DOHH2 (cell line): ENCODE measurements around the gene CARMIL1.

Experiments
- H3F3A ChIP-seq: fragments of 200-600 bp; sonication (generic), shearing (Covaris generic); 2 replicates; pipeline ENCODE4 v1.6.0; 2016; ENCODE audit warnings: antibody characterized with exemption, mild to moderate bottlenecking; ENCODE audit not compliant: control insufficient read depth, insufficient read depth
- H3K27ac ChIP-seq: fragments of 200-600 bp; sonication (generic); 2 replicates; pipeline ENCODE4 v1.5.1; 2014; ENCODE audit warnings: low read depth, mild to moderate bottlenecking, low read length, moderate library complexity
- H3K27me3 ChIP-seq: fragments of 200-600 bp; sonication (generic); 2 replicates; pipeline ENCODE4 v1.6.1; 2014; ENCODE audit warnings: mild to moderate bottlenecking, low read length, mixed read lengths; ENCODE audit not compliant: control insufficient read depth
- H3K36me3 ChIP-seq: fragments of 200-600 bp; sonication (generic); 2 replicates; pipeline ENCODE4 v1.6.1; 2014; ENCODE audit warnings: mild to moderate bottlenecking, low read length, moderate library complexity, mixed read lengths; ENCODE audit not compliant: control insufficient read depth
- H3K4me1 ChIP-seq: fragments of 200-600 bp; sonication (generic); 2 replicates; pipeline ENCODE4 v1.6.1; 2014; ENCODE audit warnings: mild to moderate bottlenecking, low read length, mixed read lengths; ENCODE audit not compliant: control insufficient read depth
- H3K4me2 ChIP-seq: fragments of 200-600 bp; sonication (generic); 2 replicates; pipeline ENCODE4 v1.6.0; 2014; ENCODE audit warnings: mild to moderate bottlenecking, low read length, moderate library complexity
- H3K4me3 ChIP-seq: fragments of 200-600 bp; sonication (generic); 2 replicates; pipeline ENCODE4 v1.5.1; 2014; ENCODE audit warnings: mild to moderate bottlenecking, low read length, mixed read lengths
- H3K79me2 ChIP-seq: fragments of 200-600 bp; sonication (generic); 2 replicates; pipeline ENCODE4 v1.6.1; 2014; ENCODE audit warnings: mild to moderate bottlenecking, low read length, mixed read lengths; ENCODE audit not compliant: control insufficient read depth
- H3K9me2 ChIP-seq: fragments of 200-600 bp; sonication (generic); replicated peaks from 2 replicates; pipeline ENCODE4 v1.6.1; 2014; ENCODE audit warnings: mild to moderate bottlenecking, low read length, mixed read lengths; ENCODE audit not compliant: control insufficient read depth
- H3K9me3 ChIP-seq: fragments of 200-600 bp; sonication (generic); 2 replicates; pipeline ENCODE4 v1.6.1; 2014; ENCODE audit warnings: antibody characterized with exemption, low read length, mixed read lengths; ENCODE audit not compliant: control insufficient read depth, insufficient read depth
- H4K20me1 ChIP-seq: fragments of 200-600 bp; sonication (generic); 2 replicates; pipeline ENCODE4 v1.6.0; 2014; ENCODE audit warnings: low read depth, mild to moderate bottlenecking, antibody characterized with exemption, low read length, moderate library complexity; ENCODE audit not compliant: control insufficient read depth, insufficient read depth
- EZH2phosphoT487 ChIP-seq: fragments of 200-600 bp; sonication (generic); IDR thresholded peaks from 2 replicates; pipeline ENCODE4 v1.6.1; 2017; ENCODE audit warnings: borderline replicate concordance, mild to moderate bottlenecking, antibody characterized with exemption, low read length, moderate library complexity, mixed read lengths
- TF ChIP-seq, protein P1 (sequence below): fragments of 200-600 bp; sonication (generic); IDR thresholded peaks from one replicate; pipeline ENCODE4 v1.5.1; 2014; ENCODE audit warnings: antibody characterized with exemption, mild to moderate bottlenecking, low read depth, low read length; ENCODE audit not compliant: poor library complexity, severe bottlenecking

Gene CARMIL1

GRCh38 chr6:25602674-25602982 is 323.5 kb downstream of the CARMIL1 start:
- H3K36me3 ChIP-seq, result no peaks in the 10 kb centered on the region
- TF ChIP-seq, protein P1, sequence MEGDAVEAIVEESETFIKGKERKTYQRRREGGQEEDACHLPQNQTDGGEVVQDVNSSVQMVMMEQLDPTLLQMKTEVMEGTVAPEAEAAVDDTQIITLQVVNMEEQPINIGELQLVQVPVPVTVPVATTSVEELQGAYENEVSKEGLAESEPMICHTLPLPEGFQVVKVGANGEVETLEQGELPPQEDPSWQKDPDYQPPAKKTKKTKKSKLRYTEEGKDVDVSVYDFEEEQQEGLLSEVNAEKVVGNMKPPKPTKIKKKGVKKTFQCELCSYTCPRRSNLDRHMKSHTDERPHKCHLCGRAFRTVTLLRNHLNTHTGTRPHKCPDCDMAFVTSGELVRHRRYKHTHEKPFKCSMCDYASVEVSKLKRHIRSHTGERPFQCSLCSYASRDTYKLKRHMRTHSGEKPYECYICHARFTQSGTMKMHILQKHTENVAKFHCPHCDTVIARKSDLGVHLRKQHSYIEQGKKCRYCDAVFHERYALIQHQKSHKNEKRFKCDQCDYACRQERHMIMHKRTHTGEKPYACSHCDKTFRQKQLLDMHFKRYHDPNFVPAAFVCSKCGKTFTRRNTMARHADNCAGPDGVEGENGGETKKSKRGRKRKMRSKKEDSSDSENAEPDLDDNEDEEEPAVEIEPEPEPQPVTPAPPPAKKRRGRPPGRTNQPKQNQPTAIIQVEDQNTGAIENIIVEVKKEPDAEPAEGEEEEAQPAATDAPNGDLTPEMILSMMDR, result no peak
- no peak for TF ChIP-seq EZH2phosphoT487

DNA sequence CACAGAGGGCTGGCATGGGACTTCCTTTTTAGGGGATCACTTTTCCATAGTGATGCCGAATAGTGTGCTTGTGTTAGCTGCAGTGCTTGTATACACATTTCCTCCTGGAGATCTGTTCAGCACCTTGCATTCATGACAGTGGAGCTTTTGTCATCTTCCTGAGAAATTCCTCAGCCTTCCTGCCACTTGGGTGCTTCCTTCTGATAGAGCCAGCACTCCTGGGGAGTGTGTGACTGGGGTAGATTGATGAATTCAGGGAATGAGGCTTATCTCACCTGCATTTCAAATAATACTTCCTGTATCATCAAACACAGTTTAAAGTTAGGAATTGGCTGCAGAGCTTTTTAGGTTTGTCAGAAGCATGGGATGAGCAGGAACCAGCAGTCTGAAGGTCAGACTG is 324.1 kb downstream of the CARMIL1 start:
- Histone ChIP-seq H3K27ac (no peak overlapping the region), H4K20me1 (no peaks in the 10 kb centered on the region), H3K36me3 (no peaks in the 10 kb centered on the region), H3K4me1 (peaks cover 9% of the 10 kb centered on the region), H3K9me3 (no peaks in the 10 kb centered on the region), H3K27me3 (no peaks in the 10 kb centered on the region), H3K9me2 (no peaks in the 10 kb centered on the region), H3F3A (no peaks in the 10 kb centered on the region), H3K4me3 (no peak overlapping the region), H3K79me2 (no peaks in the 10 kb centered on the region), H3K4me2 (no peak overlapping the region)
- no peak for TF ChIP-seq EZH2phosphoT487
- TF ChIP-seq, protein P1, result no peak

More at GRCh38 chr6:25602674-25602982, 323.5 kb downstream of the CARMIL1 start:
- H3K4me2 ChIP-seq, result no peak overlapping the region
- no peaks in the 10 kb centered on the region for H3F3A ChIP-seq
- H3K4me1 ChIP-seq, result peaks cover 9% of the 10 kb centered on the region
- no peaks in the 10 kb centered on the region for H3K27me3 ChIP-seq
- H3K27ac ChIP-seq, result no peak overlapping the region
- no peaks in the 10 kb centered on the region for H4K20me1 ChIP-seq
- no peaks in the 10 kb centered on the region for H3K9me3 ChIP-seq
- no peaks in the 10 kb centered on the region for H3K9me2 ChIP-seq
- no peaks in the 10 kb centered on the region for H3K79me2 ChIP-seq
- H3K4me3 ChIP-seq, result no peak overlapping the region

- Histone ChIP-seq H3K36me3 (no peaks in the 10 kb centered on the region; the same call in 1 of the 2 replicates), H3K4me3 (no peak overlapping the region), H3K9me2 (no peaks in the 10 kb centered on the region), H3K27ac (no peak overlapping the region), H3K27me3 (no peaks in the 10 kb centered on the region), H4K20me1 (no peaks in the 10 kb centered on the region), H3K79me2 (no peaks in the 10 kb centered on the region), H3F3A (no peaks in the 10 kb centered on the region), H3K9me3 (no peaks in the 10 kb centered on the region), H3K4me1 (peaks cover 9% of the 10 kb centered on the region), H3K4me2 (no peak overlapping the region)
- TF ChIP-seq EZH2phosphoT487, result no peak
- TF ChIP-seq, protein P1, result no peak
These were observed 327.0 kb downstream of the CARMIL1 start for GRCh38 chr6:25606151-25606550.

- no peak overlapping the region for H3K4me2 ChIP-seq
- H3K4me3 ChIP-seq, result no peak overlapping the region
- peaks cover 4% of the 10 kb centered on the region for H3K4me1 ChIP-seq
- no peaks in the 10 kb centered on the region for H3K27me3 ChIP-seq
- no peaks in the 10 kb centered on the region for H4K20me1 ChIP-seq
- no peaks in the 10 kb centered on the region for H3K9me3 ChIP-seq
- no peaks in the 10 kb centered on the region for H3F3A ChIP-seq
- no peaks in the 10 kb centered on the region for H3K9me2 ChIP-seq
- no peak overlapping the region for H3K27ac ChIP-seq
- no peaks in the 10 kb centered on the region; the same call in 1 of the 2 replicates for H3K36me3 ChIP-seq
- no peak for TF ChIP-seq EZH2phosphoT487
- TF ChIP-seq, protein P1, result no peak
- no peaks in the 10 kb centered on the region for H3K79me2 ChIP-seq
These were observed 329.5 kb downstream of the CARMIL1 start for GRCh38 chr6:25608558-25609174.
